Measurements from ENCODE around the gene MMP20.

MMP20 gene

GRCh38 chr11:102622258-102622657 is 2.9 kb downstream of the MMP20 start:
- DNase-seq: no peak

- no peak for DNase-seq
These were observed 4.1 kb downstream of the MMP20 start for GRCh38 chr11:102620818-102621561.

GRCh38 chr11:102620179-102620578 is 5.0 kb downstream of the MMP20 start:
- DNase-seq: no peak

GRCh38 chr11:102617466-102618008 is 7.6 kb downstream of the MMP20 start:
- no peak for DNase-seq

- no peak for DNase-seq
These were observed 9.2 kb downstream of the MMP20 start for GRCh38 chr11:102615894-102616432.

- no peak for DNase-seq
These were observed 9.8 kb downstream of the MMP20 start for GRCh38 chr11:102615077-102615893.

GRCh38 chr11:102614485-102614884 is 10.6 kb downstream of the MMP20 start:
- DNase-seq: no peak

- no peak for DNase-seq
These were observed 11.1 kb downstream of the MMP20 start for GRCh38 chr11:102614031-102614430.

GRCh38 chr11:102613450-102613849 is 11.7 kb downstream of the MMP20 start:
- no peak for DNase-seq

GRCh38 chr11:102611291-102611690 is 13.8 kb downstream of the MMP20 start:
- DNase-seq: no peak

GRCh38 chr11:102610200-102610599 is 14.9 kb downstream of the MMP20 start:
- DNase-seq: no peak

- DNase-seq: no peak
These were observed 16.4 kb downstream of the MMP20 start for GRCh38 chr11:102608699-102609098.

- no peak for DNase-seq
These were observed 20.3 kb downstream of the MMP20 start for GRCh38 chr11:102604875-102605274.

- DNase-seq: no peak
These were observed 21.1 kb downstream of the MMP20 start for GRCh38 chr11:102604011-102604410.

- no peak for DNase-seq
These were observed 21.6 kb downstream of the MMP20 start for GRCh38 chr11:102603576-102603975.

GRCh38 chr11:102603091-102603490 is 22.0 kb downstream of the MMP20 start:
- no peak for DNase-seq

GRCh38 chr11:102600666-102601065 is 24.5 kb downstream of the MMP20 start:
- DNase-seq: no peak

- DNase-seq: no peak
These were observed 25.4 kb downstream of the MMP20 start for GRCh38 chr11:102599642-102600261.

- no peak for DNase-seq
These were observed 26.9 kb downstream of the MMP20 start for GRCh38 chr11:102598272-102598671.

GRCh38 chr11:102596578-102596977 is 28.6 kb downstream of the MMP20 start:
- no peak for DNase-seq

GRCh38 chr11:102592634-102593581 is 32.2 kb downstream of the MMP20 start:
- DNase-seq: no peak

- no peak for DNase-seq
These were observed 33.0 kb downstream of the MMP20 start for GRCh38 chr11:102592131-102592530.

All from activated T-cell treated with anti-CD3 and anti-CD28 coated beads, Interleukin-2, amount 50 U/mL, for 48 hours (primary cell).